Uterus (tissue), 2 donors: Measurements from ENCODE around the gene RGS10.

ENCODE experiments used
- POLR2A ChIP-seq, 2 donors: fragments of 450-650 bp; IDR thresholded peaks; one replicate each; pipeline ENCODE4 v1.6.1; 2016; ENCODE audit warnings: antibody characterized with exemption in 2 of 2, mild to moderate bottlenecking in 1 of 2, moderate library complexity in 1 of 2
- TF ChIP-seq, protein P1 (sequence below), 4 experiments: fragments of 200-600 bp in 2 of 4; fragments of 450-650 bp in 2 of 4; sonication (generic) in 2 of 4; IDR thresholded peaks; one replicate each; pipeline ENCODE4 v1.5.1; 2016 to 2019; ENCODE audit warnings: antibody characterized with exemption in 4 of 4, mild to moderate bottlenecking in 2 of 4, moderate library complexity in 1 of 4

DNA sequence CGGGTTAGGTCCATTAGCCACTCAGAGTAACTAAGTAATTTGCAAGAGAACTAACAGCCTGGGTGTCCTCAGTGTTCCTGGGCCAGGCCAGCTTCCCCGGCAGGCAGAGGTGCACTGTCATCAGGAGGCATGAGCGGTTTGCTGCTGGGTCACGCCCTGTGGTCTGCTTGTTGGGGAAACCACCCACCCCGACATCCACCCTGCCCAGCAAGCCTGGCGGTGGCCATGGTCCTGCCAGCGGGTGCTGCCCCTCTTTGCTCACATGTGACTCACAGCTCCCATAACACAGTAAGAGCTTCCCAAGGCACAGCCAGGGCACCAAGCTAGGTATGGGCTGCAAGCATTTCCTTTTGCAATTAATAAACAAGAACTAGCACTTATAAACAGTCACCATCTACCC, 75.9 kb downstream of the RGS10 start:
- TF ChIP-seq, protein P1, sequence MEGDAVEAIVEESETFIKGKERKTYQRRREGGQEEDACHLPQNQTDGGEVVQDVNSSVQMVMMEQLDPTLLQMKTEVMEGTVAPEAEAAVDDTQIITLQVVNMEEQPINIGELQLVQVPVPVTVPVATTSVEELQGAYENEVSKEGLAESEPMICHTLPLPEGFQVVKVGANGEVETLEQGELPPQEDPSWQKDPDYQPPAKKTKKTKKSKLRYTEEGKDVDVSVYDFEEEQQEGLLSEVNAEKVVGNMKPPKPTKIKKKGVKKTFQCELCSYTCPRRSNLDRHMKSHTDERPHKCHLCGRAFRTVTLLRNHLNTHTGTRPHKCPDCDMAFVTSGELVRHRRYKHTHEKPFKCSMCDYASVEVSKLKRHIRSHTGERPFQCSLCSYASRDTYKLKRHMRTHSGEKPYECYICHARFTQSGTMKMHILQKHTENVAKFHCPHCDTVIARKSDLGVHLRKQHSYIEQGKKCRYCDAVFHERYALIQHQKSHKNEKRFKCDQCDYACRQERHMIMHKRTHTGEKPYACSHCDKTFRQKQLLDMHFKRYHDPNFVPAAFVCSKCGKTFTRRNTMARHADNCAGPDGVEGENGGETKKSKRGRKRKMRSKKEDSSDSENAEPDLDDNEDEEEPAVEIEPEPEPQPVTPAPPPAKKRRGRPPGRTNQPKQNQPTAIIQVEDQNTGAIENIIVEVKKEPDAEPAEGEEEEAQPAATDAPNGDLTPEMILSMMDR (IDR thresholded peaks at IDR 0.05): no peak
- no peak for TF ChIP-seq POLR2A (IDR thresholded peaks at IDR 0.05)
